K562 (cell line): ENCODE data around the gene SDC1. TPM values are rescaled to one million over a fixed set of nuclear protein-coding genes. Genes with fewer than 3 reads are reported as not detected.

Experiments
- ATAC-seq: fragments of 200-7000 bp; cut with Tn5 transposase; 3 replicates; pipeline ENCODE4 v1.9.1; 2020; ENCODE audit warnings: moderate library complexity
- BruUV-seq: library from RNA; stranded (reverse); fragments of 400-500 nt; replicated peaks from 2 replicates; lab custom pipeline; 2021; lab: Mats Ljungman, UMichigan
- CTCF ChIA-PET: fragments of 300-600 bp; formaldehyde crosslinking; extraction: SDS; loops from one replicate; lab custom pipeline; 2021; ENCODE audit warnings: low intra/inter-chr PET ratio; lab: Yijun Ruan, JAX
- POLR2A ChIA-PET: fragments of 300-600, 350-650 bp; sonication (Branson Sonifier 250); formaldehyde crosslinking; extraction: SDS; loops from one replicate; lab custom pipeline; 2021; ENCODE audit warnings: antibody characterized with exemption, inconsistent platforms; lab: Yijun Ruan, JAX
- DNase-seq, 4 experiments: peaks; one replicate each; pipeline versions ENCODE4 v3.0.0 to v3.0.0-alpha.2; 2011 to 2018; ENCODE audit warnings: low spot score in 3 of 4, mixed read lengths in 3 of 4; ENCODE audit errors: extremely low read depth in 1 of 4
- FAIRE-seq: peaks from 2 replicates; lab custom pipeline; 2011; peaks lifted over from hg19 to GRCh38; lab: Jason Lieb, UNC
- H2AFZ ChIP-seq: 2 replicates; pipeline ENCODE4 v1.6.0; 2011; ENCODE audit warnings: low read depth, low read length, control low read depth, inconsistent platforms
- H3K27ac ChIP-seq: fragments of 200-600 bp; 3 replicates; pipeline ENCODE4 v1.8.0; 2011; ENCODE audit warnings: low read depth, mild to moderate bottlenecking, control low read depth, inconsistent platforms, low read length, moderate library complexity, mixed read lengths; ENCODE audit errors: extremely low read depth
- H3K27me3 ChIP-seq, 2 experiments: fragments of 300-600 bp in 1 of 2; 2 replicates in 1 of 2; 3 replicates in 1 of 2; pipeline versions ENCODE4 v1.6.0 to v1.8.0; 2011; ENCODE audit warnings: inconsistent platforms in 2 of 2, low read length in 2 of 2, mild to moderate bottlenecking in 1 of 2, mixed read lengths in 1 of 2, moderate library complexity in 1 of 2; ENCODE audit not compliant: control insufficient read depth in 2 of 2, insufficient read depth in 2 of 2
- H3K36me3 ChIP-seq: fragments of 300-600 bp; 3 replicates; pipeline ENCODE4 v1.8.0; 2011; ENCODE audit warnings: mild to moderate bottlenecking, low read length, inconsistent platforms; ENCODE audit not compliant: control insufficient read depth, insufficient read depth
- H3K4me1 ChIP-seq, 2 experiments: fragments of 200-600 bp in 1 of 2; replicated peaks in 1 of 2; 2 replicates in 1 of 2; 3 replicates in 1 of 2; pipeline versions ENCODE4 v1.5.1 to v1.8.0; 2011; ENCODE audit warnings: inconsistent platforms in 2 of 2, low read length in 2 of 2, mild to moderate bottlenecking in 1 of 2, mixed read lengths in 1 of 2, moderate library complexity in 1 of 2; ENCODE audit not compliant: control insufficient read depth in 2 of 2, insufficient read depth in 2 of 2
- H3K4me2 ChIP-seq: 2 replicates; pipeline ENCODE4 v1.6.1; 2011; ENCODE audit warnings: low read length, control low read depth, inconsistent platforms, mixed read lengths; ENCODE audit not compliant: insufficient read depth
- H3K4me3 ChIP-seq: fragments of 200-600 bp; sonication (generic), shearing (Covaris generic); 2 replicates; pipeline ENCODE4 v1.5.1; 2016; ENCODE audit warnings: control low read depth, inconsistent platforms
- H3K79me2 ChIP-seq: fragments of 200-600 bp; 3 replicates; pipeline ENCODE4 v1.8.0; 2011; ENCODE audit warnings: low read length, inconsistent platforms; ENCODE audit not compliant: control insufficient read depth, insufficient read depth
- H3K9ac ChIP-seq, 2 experiments: 2 replicates each; pipeline versions ENCODE4 v1.6.0 to v1.6.1; 2011; ENCODE audit warnings: low read depth in 2 of 2, low read length in 2 of 2, control low read depth in 1 of 2, inconsistent platforms in 1 of 2, mild to moderate bottlenecking in 1 of 2, mixed read lengths in 1 of 2; ENCODE audit not compliant: insufficient read depth in 1 of 2
- H3K9me1 ChIP-seq: one replicate; pipeline ENCODE4 v1.6.0; 2011; ENCODE audit warnings: inconsistent platforms, mild to moderate bottlenecking, low read length, moderate library complexity; ENCODE audit not compliant: control insufficient read depth, insufficient read depth
- H3K9me3 ChIP-seq: replicated peaks from 2 replicates; pipeline ENCODE4 v1.5.1; 2011; ENCODE audit warnings: low read depth, low read length, inconsistent platforms; ENCODE audit not compliant: control insufficient read depth, insufficient read depth
- H4K20me1 ChIP-seq: replicated peaks from 2 replicates; pipeline ENCODE4 v1.6.1; 2011; ENCODE audit warnings: low read length, inconsistent platforms, mixed read lengths; ENCODE audit not compliant: control insufficient read depth, insufficient read depth
- COPS2 ChIP-seq: fragments of 450-650 bp; conservative IDR thresholded peaks from 2 replicates; pipeline ENCODE4 v1.6.1; 2016; ENCODE audit warnings: mild to moderate bottlenecking, moderate library complexity
- EGR1 ChIP-seq: fragments of 450-650 bp; conservative IDR thresholded peaks from 2 replicates; pipeline ENCODE4 v1.6.1; 2017; ENCODE audit warnings: mild to moderate bottlenecking
- EHMT2 ChIP-seq: fragments of 450-650 bp; IDR thresholded peaks from 2 replicates; pipeline ENCODE4 v1.6.1; 2018; ENCODE audit warnings: antibody characterized with exemption
- EZH2 ChIP-seq: IDR thresholded peaks from 2 replicates; pipeline ENCODE4 v1.6.1; 2012; ENCODE audit warnings: low read depth, mild to moderate bottlenecking, inconsistent platforms, low read length, borderline replicate concordance
- NFATC3 ChIP-seq: fragments of 450-650 bp; IDR thresholded peaks from 2 replicates; pipeline ENCODE4 v1.6.1; 2017; ENCODE audit warnings: mild to moderate bottlenecking
- PCBP1 ChIP-seq: fragments of 200-400 bp; formaldehyde crosslinking; IDR thresholded peaks from 2 replicates; pipeline ENCODE4 v1.6.1; 2018; ENCODE audit warnings: mild to moderate bottlenecking, low read depth, low read length; ENCODE audit not compliant: poor library complexity, severe bottlenecking
- SMARCC2 ChIP-seq: fragments of 450-650 bp; IDR thresholded peaks from 2 replicates; pipeline ENCODE4 v1.6.1; 2017; ENCODE audit warnings: antibody characterized with exemption, moderate library complexity, mild to moderate bottlenecking, low read depth
- ZC3H4 ChIP-seq: sonication (generic); formaldehyde crosslinking; IDR thresholded peaks from 2 replicates; pipeline ENCODE4 v1.9.0; 2021; ENCODE audit warnings: missing genetic modification reagents, borderline replicate concordance
- ZNF263 ChIP-seq: sonication (generic); formaldehyde crosslinking; IDR thresholded peaks from 2 replicates; pipeline ENCODE4 v1.8.0; 2022; ENCODE audit warnings: mild to moderate bottlenecking, missing genetic modification reagents, borderline replicate concordance
- ZNF75A ChIP-seq: fragments of 450-650 bp; formaldehyde crosslinking; IDR thresholded peaks from 2 replicates; pipeline ENCODE4 v1.4.0; 2020; ENCODE audit warnings: mild to moderate bottlenecking
- ZNF76 ChIP-seq: fragments of 250-450 bp; sonication (Bioruptor Pico); IDR thresholded peaks from 2 replicates; pipeline ENCODE4 v1.4.0; 2020; ENCODE audit warnings: mild to moderate bottlenecking, moderate library complexity, borderline replicate concordance
- WGBS: fragments of 100-300 bp; shearing (Covaris generic); methylation state at CpG from one replicate; pipeline ENCODE4 v1.1.6; 2016; ENCODE audit warnings: low coverage, mixed read lengths; ENCODE audit not compliant: insufficient coverage; ENCODE audit errors: missing lambda C conversion rate; 5-methylcytosine and 5-hydroxymethylcytosine counted together
- in situ Hi-C: fragments of 300-500 bp; cut with MboI; formaldehyde crosslinking; loops from 4 replicates; pipeline ENCODE4 v1.15.0; 2018; ENCODE audit warnings: inconsistent platforms, mixed read lengths
- intact Hi-C: fragments of 100-400 bp; cut with micrococcal nuclease; formaldehyde crosslinking; loops from 2 replicates; pipeline ENCODE4 v1.14.2; 2022
- polyA plus RNA-seq, 8 experiments: library from polyadenylated mRNA; depleted of rRNA in 4 of 8; stranded (reverse) in 5 of 8; unstranded in 3 of 8; fragments of >200 nt; fragmentation: Nextera tagmentation in 2 of 8; fragmentation: Illumina TruSeq in 1 of 8; extraction: Ambion mirVana in 2 of 8; extraction: Trizol in 1 of 8; gene quantifications; 2 replicates each; pipeline versions ENCODE4 v1.2.1 to v1.2.3, GENCODE V29; 2011 to 2014; ENCODE audit warnings: inconsistent platforms in 1 of 8, missing spikeins in 1 of 8
- total RNA-seq, 7 experiments: library from RNA; depleted of rRNA in 6 of 7; stranded (reverse); fragments of >200 nt in 6 of 7; fragmentation: Illumina TruSeq in 2 of 7; extraction: Trizol in 2 of 7; gene quantifications; 2 replicates each; pipeline versions ENCODE4 v1.2.1 to v1.2.3, GENCODE V29; 2011 to 2021; ENCODE audit warnings: low replicate concordance in 1 of 7
- TF ChIP-seq, protein P1 (sequence below): fragments of 250-450 bp; sonication (Bioruptor Pico); IDR thresholded peaks from 2 replicates; pipeline ENCODE4 v1.4.0; 2020
- TF ChIP-seq, protein P2 (sequence below): fragments of 250-450 bp; sonication (Bioruptor Pico); IDR thresholded peaks from 2 replicates; pipeline ENCODE4 v1.5.0; 2021; ENCODE audit warnings: mild to moderate bottlenecking, moderate library complexity

SDC1 gene
- total and polyA plus RNA-seq, 9 of the 15 experiments (the other 6 are each of a cell fraction or from before 2014, with no cell fraction given), result 0.06 to 2.7 (median 0.49) TPM

DNA sequence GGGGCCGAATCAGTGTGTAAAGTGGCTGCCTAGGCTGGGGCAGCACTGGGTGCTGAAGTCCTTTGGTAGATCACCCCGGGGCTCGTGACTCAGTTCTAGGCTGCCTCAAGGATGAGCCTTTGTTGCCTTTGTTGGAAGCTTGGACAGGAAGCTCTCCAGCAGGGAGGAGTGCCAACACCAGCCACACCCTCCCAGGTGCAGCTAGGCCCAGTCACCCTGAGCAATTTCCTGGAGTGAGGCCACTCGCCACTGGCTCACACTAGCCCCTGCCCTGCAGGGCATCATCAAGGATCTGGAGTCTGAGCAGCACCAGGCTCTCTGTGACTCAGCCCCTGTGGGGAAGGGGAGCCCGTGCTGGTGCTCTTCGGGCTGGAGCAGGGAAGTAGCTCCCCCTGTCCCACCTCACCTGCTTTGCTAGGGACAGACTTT lies 6.7 kb upstream of the SDC1 start (continued):
- TF ChIP-seq, protein P1, sequence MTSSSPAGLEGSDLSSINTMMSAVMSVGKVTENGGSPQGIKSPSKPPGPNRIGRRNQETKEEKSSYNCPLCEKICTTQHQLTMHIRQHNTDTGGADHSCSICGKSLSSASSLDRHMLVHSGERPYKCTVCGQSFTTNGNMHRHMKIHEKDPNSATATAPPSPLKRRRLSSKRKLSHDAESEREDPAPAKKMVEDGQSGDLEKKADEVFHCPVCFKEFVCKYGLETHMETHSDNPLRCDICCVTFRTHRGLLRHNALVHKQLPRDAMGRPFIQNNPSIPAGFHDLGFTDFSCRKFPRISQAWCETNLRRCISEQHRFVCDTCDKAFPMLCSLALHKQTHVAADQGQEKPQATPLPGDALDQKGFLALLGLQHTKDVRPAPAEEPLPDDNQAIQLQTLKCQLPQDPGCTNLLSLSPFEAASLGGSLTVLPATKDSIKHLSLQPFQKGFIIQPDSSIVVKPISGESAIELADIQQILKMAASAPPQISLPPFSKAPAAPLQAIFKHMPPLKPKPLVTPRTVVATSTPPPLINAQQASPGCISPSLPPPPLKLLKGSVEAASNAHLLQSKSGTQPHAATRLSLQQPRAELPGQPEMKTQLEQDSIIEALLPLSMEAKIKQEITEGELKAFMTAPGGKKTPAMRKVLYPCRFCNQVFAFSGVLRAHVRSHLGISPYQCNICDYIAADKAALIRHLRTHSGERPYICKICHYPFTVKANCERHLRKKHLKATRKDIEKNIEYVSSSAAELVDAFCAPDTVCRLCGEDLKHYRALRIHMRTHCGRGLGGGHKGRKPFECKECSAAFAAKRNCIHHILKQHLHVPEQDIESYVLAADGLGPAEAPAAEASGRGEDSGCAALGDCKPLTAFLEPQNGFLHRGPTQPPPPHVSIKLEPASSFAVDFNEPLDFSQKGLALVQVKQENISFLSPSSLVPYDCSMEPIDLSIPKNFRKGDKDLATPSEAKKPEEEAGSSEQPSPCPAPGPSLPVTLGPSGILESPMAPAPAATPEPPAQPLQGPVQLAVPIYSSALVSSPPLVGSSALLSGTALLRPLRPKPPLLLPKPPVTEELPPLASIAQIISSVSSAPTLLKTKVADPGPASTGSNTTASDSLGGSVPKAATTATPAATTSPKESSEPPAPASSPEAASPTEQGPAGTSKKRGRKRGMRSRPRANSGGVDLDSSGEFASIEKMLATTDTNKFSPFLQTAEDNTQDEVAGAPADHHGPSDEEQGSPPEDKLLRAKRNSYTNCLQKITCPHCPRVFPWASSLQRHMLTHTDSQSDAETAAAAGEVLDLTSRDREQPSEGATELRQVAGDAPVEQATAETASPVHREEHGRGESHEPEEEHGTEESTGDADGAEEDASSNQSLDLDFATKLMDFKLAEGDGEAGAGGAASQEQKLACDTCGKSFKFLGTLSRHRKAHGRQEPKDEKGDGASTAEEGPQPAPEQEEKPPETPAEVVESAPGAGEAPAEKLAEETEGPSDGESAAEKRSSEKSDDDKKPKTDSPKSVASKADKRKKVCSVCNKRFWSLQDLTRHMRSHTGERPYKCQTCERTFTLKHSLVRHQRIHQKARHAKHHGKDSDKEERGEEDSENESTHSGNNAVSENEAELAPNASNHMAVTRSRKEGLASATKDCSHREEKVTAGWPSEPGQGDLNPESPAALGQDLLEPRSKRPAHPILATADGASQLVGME, result no peak
- TF ChIP-seq ZC3H4 (CRISPR knock-in tag) (no peak), PCBP1 (no peak)

DNA sequence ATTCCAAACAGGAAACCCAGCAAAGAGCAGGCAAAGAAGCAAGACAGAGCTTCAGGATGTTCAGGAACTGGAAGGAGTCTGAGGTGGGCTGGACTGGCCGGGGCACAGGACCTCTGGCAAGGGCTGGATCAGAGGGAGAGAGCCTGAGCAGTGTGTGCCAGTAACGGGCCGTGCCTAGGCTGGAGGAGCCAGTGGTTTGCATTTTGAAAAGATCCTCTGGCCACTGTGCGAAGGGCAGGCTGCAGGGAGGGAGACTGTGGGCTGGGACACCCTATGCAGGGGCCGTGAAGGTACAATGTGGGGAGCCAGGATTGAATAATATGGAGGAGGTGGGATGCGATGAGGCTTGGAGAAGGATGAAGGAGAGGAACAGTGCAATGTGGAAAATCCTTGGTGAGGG lies 6.2 kb upstream of the SDC1 start:
- in situ Hi-C loops (no loop called here), intact Hi-C loops (no loop called here)
- Histone ChIP-seq H3K4me1 (no peaks in the 10 kb centered on the region; a peak in 1 of 5 replicates), H3K9ac (0 out of 4 replicates have a peak overlapping the region, but pooled peaks of 1 of the 2 experiments have one; percentile 35), H3K79me2 (no peaks in the 10 kb centered on the region), H3K27ac (no peak overlapping the region), H4K20me1 (no peaks in the 10 kb centered on the region), H3K9me3 (no peaks in the 10 kb centered on the region), H2AFZ (no peak overlapping the region), H3K27me3 (peaks cover 5 to 36% of the 10 kb centered on the region in 2 experiments; a peak in 3 of 5 replicates), H3K9me1 (no peaks in the 10 kb centered on the region), H3K4me3 (no peak overlapping the region), H3K36me3 (no peaks in the 10 kb centered on the region), H3K4me2 (no peak overlapping the region)
- ChIA-PET POLR2A (interaction anchor here (0.6 kb wide), 1 partner anchor 278 kb away, joined by 3 read pairs; no protein-coding TSS in a partner anchor), CTCF (interaction anchor here (0.7 kb wide), 1 partner anchor 133 kb away, joined by 3 read pairs; no protein-coding TSS in a partner anchor)
- no TSS peak for BruUV-seq
- FAIRE-seq, result no peak
- peak; percentile 37 for ATAC-seq
- 11% methylated on average over 6 of the region's 6 CpGs for WGBS
- DNase-seq, result no peak
- no peak for TF ChIP-seq EGR1
- TF ChIP-seq ZNF76, result no peak
- no peak for TF ChIP-seq ZNF75A (CRISPR knock-in tag)
- no peak for TF ChIP-seq EZH2
- TF ChIP-seq SMARCC2, result no peak
- TF ChIP-seq, protein P2, sequence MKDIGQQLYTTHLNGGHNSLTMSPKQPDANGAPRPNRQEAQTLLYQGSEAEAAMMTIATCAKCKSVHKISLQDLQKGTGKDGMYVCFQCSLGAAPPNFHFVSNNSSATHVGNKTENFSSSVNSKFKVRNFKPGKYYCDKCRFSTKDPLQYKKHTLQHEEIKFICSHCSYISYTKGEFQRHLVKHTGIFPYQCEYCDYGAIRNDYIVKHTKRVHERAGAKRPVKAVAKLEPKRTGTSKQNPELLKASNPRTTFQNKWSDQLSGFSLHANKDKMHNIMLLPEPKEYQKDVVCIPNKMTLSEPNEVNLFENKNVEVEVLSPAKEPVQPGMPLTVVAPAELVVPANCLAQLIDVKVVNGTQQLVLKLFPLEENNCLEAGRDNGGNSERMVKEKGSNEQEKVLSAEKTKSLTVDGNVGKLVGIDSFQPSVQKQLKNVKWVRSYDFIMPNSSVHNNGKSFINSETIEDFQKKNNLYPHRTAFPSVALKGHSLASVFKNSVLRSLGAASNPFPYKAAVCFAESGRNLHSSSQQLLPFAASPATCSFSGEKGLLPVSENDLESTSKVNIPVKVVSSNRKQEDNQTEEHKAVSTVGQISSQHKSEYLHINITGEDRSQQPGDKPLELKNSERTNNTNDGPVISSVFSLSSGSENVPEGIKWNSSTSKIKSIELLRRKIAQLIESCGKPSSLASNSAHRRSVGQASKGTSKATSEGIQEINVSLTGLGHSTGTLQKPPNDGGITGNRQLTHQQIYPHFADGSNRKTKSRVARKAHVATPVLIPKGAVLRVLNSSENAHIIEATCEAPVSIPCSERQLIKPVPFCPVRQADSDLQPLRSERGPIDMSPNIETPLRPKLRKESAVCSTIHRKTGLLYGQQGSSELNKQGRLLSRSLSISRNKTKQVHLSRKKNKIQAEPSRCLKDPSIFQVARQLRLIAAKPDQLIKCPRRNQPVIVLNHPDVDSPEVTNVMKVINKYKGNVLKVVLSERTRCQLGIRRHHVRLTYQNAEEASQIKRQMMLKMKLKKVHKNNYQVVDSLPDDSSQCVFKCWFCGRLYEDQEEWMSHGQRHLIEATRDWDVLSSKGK (CRISPR knock-in tag), result no peak
- TF ChIP-seq NFATC3, result no peak
- no peak for TF ChIP-seq ZNF263
- TF ChIP-seq EHMT2, result no peak
- TF ChIP-seq COPS2, result no peak
